Fibroblast of the aortic adventitia (primary cell): ENCODE data around the gene GIMAP2. TPM values are rescaled to one million over a fixed set of nuclear protein-coding genes. Genes with fewer than 3 reads are reported as not detected.

Source experiments
- DNase-seq: peaks from one replicate; pipeline ENCODE4 v3.0.0-alpha.2; 2010; ENCODE audit warnings: low read depth
- H3K4me3 ChIP-seq: 2 replicates; pipeline ENCODE4 v1.5.1; 2011; ENCODE audit warnings: low read depth, mild to moderate bottlenecking, control low read depth, low read length, moderate library complexity
- CTCF ChIP-seq: IDR thresholded peaks from 2 replicates; pipeline ENCODE4 v1.5.1; 2011; ENCODE audit warnings: mild to moderate bottlenecking, low read length, control low read depth, inconsistent platforms; ENCODE audit not compliant: insufficient read depth
- total RNA-seq: library from RNA; depleted of rRNA; stranded (reverse); fragments of >200 nt; gene quantifications from 2 replicates; pipeline ENCODE4 v1.2.3, GENCODE V29; 2012; ENCODE audit warnings: low replicate concordance

The GIMAP2 gene
- total RNA-seq, 1 donor, result 0.27 TPM

GRCh38 chr7:150733482-150734095 is 48.1 kb downstream of the GIMAP2 start:
- no peak for TF ChIP-seq CTCF
- no peak for DNase-seq
- H3K4me3 ChIP-seq, result no peak overlapping the region

GRCh38 chr7:150734254-150734653 is 48.7 kb downstream of the GIMAP2 start:
- H3K4me3 ChIP-seq, result no peak overlapping the region
- no peak for DNase-seq
- TF ChIP-seq CTCF, result no peak

- no peak for DNase-seq
- no peak overlapping the region for H3K4me3 ChIP-seq
- TF ChIP-seq CTCF, result no peak
These were observed 50.3 kb downstream of the GIMAP2 start for GRCh38 chr7:150735596-150736358.

- no peak for TF ChIP-seq CTCF
- DNase-seq, result no peak
These were observed 51.4 kb downstream of the GIMAP2 start for GRCh38 chr7:150736864-150737263.

GRCh38 chr7:150737265-150738055 is 52.0 kb downstream of the GIMAP2 start, which contains the start of gene GIMAP5:
TSS of gene GIMAP5 (plus strand) at chr7:150737418. CDS start at chr7:150740885, 3,467 bp downstream.
- no peak for TF ChIP-seq CTCF
- H3K4me3 ChIP-seq, result no peak within 1 kb of the TSS
- DNase-seq, result no peak

More at GRCh38 chr7:150736864-150737263, 51.4 kb downstream of the GIMAP2 start:
- H3K4me3 ChIP-seq, result no peak overlapping the region

- TF ChIP-seq CTCF, result no peak
- no peak overlapping the region for H3K4me3 ChIP-seq
- DNase-seq, result no peak
These were observed 52.6 kb downstream of the GIMAP2 start for GRCh38 chr7:150738092-150738491.
